Coronary artery (tissue), 2 donors: ENCODE measurements around the gene TMEM117.

Experiments
- DNase-seq: peaks from one replicate; pipeline ENCODE4 v3.0.0-alpha.2; 2017; ENCODE audit warnings: low spot score
- H3K27ac ChIP-seq, 2 donors: fragments of 200-600 bp; sonication (generic); one replicate each; pipeline ENCODE4 v1.5.1; 2016 to 2019
- H3K4me3 ChIP-seq: fragments of 200-600 bp; sonication (generic); 2 replicates; pipeline ENCODE4 v1.5.1; 2016; ENCODE audit warnings: mild to moderate bottlenecking, moderate library complexity
- TF ChIP-seq, protein P1 (sequence below): fragments of 200-600 bp; sonication (generic); IDR thresholded peaks from one replicate; pipeline ENCODE4 v1.5.1; 2019; ENCODE audit warnings: antibody characterized with exemption

Gene TMEM117

DNA sequence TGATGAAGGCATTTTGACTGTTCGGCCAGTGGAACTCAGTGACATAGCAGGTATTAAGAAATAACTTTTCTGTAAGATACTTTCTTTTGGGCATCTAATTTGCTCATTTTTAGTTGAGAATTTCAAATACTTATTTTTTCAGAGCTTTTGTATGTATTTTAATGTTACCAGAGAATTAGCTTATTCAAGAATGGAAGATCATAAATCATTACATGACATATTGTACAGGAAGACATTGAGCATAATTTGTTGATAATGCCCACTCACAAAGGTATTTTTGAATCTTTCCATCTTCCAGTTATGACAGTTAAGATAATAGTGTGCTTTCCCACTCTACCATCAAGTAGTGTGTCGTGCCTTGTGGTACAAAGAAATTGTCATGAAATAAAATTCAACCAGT is 36.5 kb downstream of the TMEM117 start:
- Histone ChIP-seq H3K4me3 (no peak overlapping the region), H3K27ac (no peak overlapping the region)
- DNase-seq = no peak
- TF ChIP-seq, protein P1, sequence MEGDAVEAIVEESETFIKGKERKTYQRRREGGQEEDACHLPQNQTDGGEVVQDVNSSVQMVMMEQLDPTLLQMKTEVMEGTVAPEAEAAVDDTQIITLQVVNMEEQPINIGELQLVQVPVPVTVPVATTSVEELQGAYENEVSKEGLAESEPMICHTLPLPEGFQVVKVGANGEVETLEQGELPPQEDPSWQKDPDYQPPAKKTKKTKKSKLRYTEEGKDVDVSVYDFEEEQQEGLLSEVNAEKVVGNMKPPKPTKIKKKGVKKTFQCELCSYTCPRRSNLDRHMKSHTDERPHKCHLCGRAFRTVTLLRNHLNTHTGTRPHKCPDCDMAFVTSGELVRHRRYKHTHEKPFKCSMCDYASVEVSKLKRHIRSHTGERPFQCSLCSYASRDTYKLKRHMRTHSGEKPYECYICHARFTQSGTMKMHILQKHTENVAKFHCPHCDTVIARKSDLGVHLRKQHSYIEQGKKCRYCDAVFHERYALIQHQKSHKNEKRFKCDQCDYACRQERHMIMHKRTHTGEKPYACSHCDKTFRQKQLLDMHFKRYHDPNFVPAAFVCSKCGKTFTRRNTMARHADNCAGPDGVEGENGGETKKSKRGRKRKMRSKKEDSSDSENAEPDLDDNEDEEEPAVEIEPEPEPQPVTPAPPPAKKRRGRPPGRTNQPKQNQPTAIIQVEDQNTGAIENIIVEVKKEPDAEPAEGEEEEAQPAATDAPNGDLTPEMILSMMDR = no peak

DNA sequence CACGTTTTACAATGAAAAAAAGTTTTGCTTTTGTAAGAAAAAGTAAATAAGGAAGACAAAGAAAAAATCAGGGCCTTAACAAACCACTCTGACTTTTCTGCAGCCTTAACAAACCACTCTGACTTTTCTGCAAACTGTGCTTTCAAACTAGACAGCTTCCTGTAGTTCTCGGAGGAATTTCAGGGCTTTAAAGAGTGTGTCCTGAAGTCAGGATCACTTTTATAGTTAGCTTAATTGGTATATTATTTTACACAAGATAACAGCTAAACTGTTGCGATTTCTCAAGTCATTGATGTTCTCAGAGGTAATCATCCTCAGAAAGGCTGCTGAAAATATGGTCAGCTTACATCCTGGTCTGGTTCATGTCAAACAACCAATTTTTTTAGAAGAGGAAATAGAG is 42.2 kb downstream of the TMEM117 start:
- H3K27ac ChIP-seq = no peak overlapping the region
- no peak for DNase-seq
- TF ChIP-seq, protein P1 = no peak
- H3K4me3 ChIP-seq = no peak overlapping the region

DNA sequence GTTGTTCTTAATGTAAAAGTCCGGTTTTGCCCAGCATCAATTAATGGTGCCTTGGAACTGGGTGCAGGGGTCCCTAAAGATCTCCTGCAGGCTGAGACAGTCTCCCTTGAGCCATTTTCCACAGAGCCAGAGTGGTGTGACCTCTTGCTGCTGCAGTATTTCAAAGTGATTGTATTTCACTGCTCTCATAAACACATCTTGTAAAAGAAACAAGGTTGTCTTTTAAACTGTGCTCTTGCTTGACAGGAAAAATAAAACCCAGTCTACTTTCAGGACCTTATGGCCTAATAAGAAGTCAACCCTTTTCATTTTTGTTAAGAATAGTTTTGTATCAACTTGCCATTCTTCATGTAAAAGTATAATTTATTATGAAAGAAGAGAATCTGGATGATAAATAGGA is 44.7 kb downstream of the TMEM117 start:
- Histone ChIP-seq H3K4me3 (no peak overlapping the region), H3K27ac (no peak overlapping the region)
- DNase-seq = no peak
- TF ChIP-seq, protein P1 = no peak

DNA sequence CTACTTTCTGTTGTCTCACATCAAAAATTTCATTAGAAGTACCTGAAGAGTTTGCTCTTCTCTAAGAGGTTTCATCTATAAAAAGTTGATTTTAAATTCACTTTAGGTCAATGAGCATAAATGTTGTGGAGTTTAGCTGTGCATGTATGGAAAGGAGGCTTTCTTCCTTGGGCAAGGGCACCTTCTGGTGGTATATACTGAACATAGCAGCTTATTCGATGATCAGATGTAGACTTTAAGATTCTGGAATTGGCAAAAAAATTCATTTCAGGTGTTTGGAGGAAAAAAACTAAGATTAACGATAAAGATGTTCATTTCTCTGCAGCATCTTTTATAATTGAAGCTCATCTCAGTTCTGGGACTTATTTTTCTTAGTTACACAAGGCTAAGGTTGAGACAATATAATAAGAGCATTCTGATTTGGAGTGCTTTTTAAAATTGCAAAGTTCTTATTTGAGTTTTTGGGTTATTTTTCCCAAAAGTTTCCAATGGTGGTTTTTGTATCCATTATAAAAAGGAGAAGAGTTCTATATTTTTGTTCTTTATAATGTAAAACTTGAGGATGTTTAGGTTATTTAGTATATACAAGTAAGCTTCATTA is 46.8 kb downstream of the TMEM117 start:
- Histone ChIP-seq H3K27ac (no peak overlapping the region), H3K4me3 (no peak overlapping the region)
- no peak for DNase-seq
- TF ChIP-seq, protein P1 = peak; percentile 66

DNA sequence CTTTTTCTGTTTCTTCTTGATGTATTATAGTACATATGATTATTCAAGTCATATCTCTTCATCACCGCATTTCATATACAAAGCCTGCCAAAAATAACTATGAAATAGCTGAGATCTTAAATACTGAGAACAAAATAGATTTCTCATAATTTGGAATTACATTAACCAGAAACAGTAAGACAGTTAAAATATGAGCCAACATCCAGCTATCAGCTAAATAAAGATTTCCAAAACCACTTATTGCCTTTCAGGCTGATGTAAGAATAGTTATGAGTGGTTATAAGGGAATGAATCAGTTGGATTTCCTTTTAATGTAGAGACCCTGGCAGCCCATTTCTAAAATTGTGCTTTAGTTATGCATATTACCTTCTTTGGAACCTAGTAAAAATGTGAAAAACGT is 47.4 kb downstream of the TMEM117 start:
- H3K27ac ChIP-seq = no peak overlapping the region
- DNase-seq = no peak
- TF ChIP-seq, protein P1 = no peak
- H3K4me3 ChIP-seq = no peak overlapping the region

DNA sequence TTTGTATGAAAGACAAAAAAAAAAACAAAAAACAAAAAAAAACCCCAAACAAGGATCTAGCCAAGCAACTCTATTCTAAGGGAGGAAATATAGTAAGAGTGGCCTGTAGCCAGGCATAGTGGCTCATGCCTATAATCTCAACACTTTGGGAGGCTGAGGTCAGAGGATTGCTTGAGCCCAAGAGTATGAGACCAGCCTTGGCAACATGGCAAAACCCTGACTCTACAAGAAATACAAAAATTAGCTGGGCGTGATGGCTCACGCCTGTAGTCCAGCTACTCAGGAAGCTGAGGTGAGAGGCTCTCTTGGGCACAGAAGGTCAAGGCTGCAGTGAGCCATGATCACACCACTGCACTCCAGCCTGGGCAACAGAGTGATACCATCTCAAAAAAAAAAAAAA is 47.9 kb downstream of the TMEM117 start:
- Histone ChIP-seq H3K4me3 (no peak overlapping the region), H3K27ac (no peak overlapping the region)
- TF ChIP-seq, protein P1 = no peak
- no peak for DNase-seq

DNA sequence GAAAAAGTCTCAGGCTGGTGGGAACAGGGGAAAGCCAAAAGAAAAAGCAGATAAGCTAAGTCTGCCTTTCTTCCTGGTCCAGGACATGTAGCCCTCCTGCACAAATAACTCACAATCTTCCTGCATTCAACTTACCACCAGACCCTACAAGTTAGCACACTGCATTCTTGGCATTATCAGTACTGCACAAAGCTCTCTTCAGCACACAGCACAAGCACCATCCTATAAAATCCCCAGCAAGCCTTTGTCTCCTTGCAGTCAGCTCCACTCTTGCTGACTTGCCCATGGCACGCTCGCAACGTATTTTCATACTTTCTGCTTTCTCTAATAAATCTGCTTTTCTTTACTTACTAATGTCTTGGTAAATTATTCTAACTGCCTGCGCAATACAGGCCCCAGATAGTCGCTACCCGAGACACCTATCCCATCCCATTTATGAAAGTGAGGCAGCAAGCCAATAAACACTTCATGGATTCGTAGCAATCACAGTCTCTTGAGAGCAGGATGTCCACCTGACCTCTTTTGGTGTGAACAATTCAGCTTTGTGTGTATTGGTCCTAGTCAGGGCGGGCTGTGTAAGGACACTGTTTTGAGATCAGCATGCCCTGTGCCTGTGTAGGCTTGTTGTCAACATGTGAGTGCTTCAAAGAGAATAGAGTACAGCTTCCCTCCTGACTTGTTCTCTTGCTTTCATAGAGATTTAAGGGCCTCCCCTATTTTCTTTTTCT is 49.0 kb downstream of the TMEM117 start:
- TF ChIP-seq, protein P1 = no peak
- DNase-seq = no peak
- Histone ChIP-seq H3K27ac (no peak overlapping the region), H3K4me3 (no peak overlapping the region)
